Duodenal mucosa (tissue), 2 donors: ENCODE results near the gene CDPF1.
A peak's percentile ranks its signal among the peaks of the same experiment; 100 is the strongest.
"Not testable (repeated sequence)": the region's sequence is repeated elsewhere in the genome, so short reads cannot be mapped to it uniquely, and the experiment has no call there.

Experiments
- H3K27ac ChIP-seq: one replicate; pipeline ENCODE4 v1.7.0; 2013; ENCODE audit warnings: low read depth, low read length
- H3K27me3 ChIP-seq, 2 donors: one replicate each; pipeline ENCODE4 v1.7.0; 2013; ENCODE audit warnings: low read length in 2 of 2, control low read depth in 1 of 2; ENCODE audit not compliant: insufficient read depth in 2 of 2, control insufficient read depth in 1 of 2
- H3K36me3 ChIP-seq, 2 donors: one replicate each; pipeline ENCODE4 v1.7.0; 2013; ENCODE audit warnings: low read length in 2 of 2, control low read depth in 1 of 2; ENCODE audit not compliant: insufficient read depth in 2 of 2, control insufficient read depth in 1 of 2
- H3K4me1 ChIP-seq, 2 donors: one replicate each; pipeline ENCODE4 v1.7.0; 2013; ENCODE audit warnings: low read length in 2 of 2, control low read depth in 1 of 2; ENCODE audit not compliant: insufficient read depth in 2 of 2, control insufficient read depth in 1 of 2
- H3K4me3 ChIP-seq, 2 donors: one replicate each; pipeline ENCODE4 v1.7.0; 2013; ENCODE audit warnings: low read length in 2 of 2, low read depth in 1 of 2
- H3K9ac ChIP-seq, 2 donors: one replicate each; pipeline ENCODE4 v1.7.0; 2013; ENCODE audit warnings: low read length in 2 of 2, low read depth in 1 of 2
- H3K9me3 ChIP-seq, 2 donors: one replicate each; pipeline ENCODE4 v1.7.0; 2013; ENCODE audit warnings: low read length in 2 of 2, control low read depth in 1 of 2; ENCODE audit not compliant: control insufficient read depth in 1 of 2

Gene CDPF1

GRCh38 chr22:46272762-46273431 lies 22.8 kb upstream of the CDPF1 start:
- Histone ChIP-seq H3K9me3 (no peaks in the 10 kb centered on the region), H3K27ac (no peak overlapping the region), H3K4me1 (peaks cover 14% of the 10 kb centered on the region in 2 donors), H3K4me3 (no peak overlapping the region), H3K36me3 (peaks cover 33 to 58% of the 10 kb centered on the region in 2 donors), H3K27me3 (no peaks in the 10 kb centered on the region), H3K9ac (no peak overlapping the region)

DNA sequence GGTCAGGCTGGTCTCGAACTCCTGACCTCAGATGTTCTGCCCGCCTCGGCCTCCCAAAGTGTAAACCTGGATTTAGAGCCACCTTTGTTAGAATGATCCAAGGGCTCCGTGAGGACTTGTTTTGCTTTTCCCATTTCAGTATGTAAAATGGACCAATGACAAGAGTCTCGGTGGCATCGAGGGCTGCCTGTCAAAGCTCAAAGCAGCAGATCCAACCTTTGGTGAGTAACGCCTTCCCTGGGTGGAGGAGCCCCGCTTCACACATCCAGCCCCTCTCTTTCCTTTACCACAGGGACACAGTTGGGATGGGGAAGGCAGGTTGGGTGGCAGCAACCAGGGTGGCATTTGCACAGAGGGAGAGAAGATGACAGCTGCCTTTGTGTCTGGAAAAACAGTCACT lies 22.1 kb upstream of the CDPF1 start:
- H3K4me3 ChIP-seq: no peak overlapping the region
- H3K27ac ChIP-seq: no peak overlapping the region
- no peaks in the 10 kb centered on the region for H3K9me3 ChIP-seq
- peaks cover 30 to 53% of the 10 kb centered on the region in 2 donors for H3K36me3 ChIP-seq
- no peak overlapping the region for H3K9ac ChIP-seq
- H3K27me3 ChIP-seq: no peaks in the 10 kb centered on the region
- H3K4me1 ChIP-seq: peaks cover 14% of the 10 kb centered on the region in 2 donors

GRCh38 chr22:46269564-46269963 lies 19.5 kb upstream of the CDPF1 start:
- Histone ChIP-seq H3K27ac (no peak overlapping the region), H3K9ac (peak overlapping the region; percentile 51 to 98), H3K4me3 (peak overlapping the region; percentile 72 to 96)

DNA sequence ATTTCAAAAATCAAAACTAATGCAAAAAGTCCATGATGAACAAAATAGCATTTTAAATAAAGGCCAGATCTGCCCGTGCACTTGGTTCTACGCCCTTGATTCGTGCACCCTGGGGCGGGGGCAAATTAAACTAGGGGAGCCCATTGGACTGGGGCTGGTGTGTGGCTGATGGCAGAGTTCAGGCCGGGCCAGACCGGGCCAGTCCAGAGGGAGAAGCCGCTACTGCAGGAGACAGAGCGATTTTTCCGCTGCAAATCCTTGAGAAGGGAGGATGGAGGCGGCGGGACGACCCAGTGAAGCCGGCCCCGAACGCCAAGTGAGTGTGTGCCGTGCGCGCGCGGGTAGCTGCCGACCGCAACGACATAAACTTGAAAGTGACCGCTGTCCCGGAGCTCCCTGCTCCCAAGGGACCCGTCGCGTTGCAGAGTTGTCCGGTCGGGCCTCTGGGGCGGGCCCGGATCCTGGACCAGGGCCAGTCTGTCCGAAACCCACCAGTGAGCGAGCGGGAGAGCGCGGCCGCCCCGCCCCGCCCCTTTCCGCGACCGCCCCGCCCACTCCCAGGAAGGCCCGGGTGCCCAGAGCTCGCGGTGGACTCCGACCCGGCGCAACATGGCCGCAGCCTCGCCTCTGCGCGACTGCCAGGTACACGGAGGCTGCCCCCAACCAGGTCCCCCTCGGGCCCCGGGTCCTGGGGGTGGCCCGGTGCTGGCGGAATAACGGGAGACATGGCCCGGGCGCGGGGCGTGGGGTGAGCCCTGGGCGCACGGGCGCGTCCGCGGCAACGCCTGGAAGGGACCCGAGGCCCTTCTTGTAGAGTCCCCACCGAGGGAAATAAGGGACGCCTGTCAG lies 17.6 kb upstream of the CDPF1 start, which contains the start of gene TTC38:
TTC38 (plus strand) TSS at position 578 of the 849 bp plus-strand sequence; CDS start at position 610, 32 bp downstream.
- Histone ChIP-seq H3K9me3 (no peaks in the 10 kb centered on the region), H3K36me3 (peaks cover 6 to 17% of the 10 kb centered on the region in 2 donors), H3K4me3 (peak within 1 kb of the TSS; percentile 72 to 96), H3K27me3 (no peaks in the 10 kb centered on the region), H3K27ac (peak within 1 kb of the TSS; percentile 79), H3K4me1 (peaks cover 17 to 23% of the 10 kb centered on the region in 2 donors), H3K9ac (peak within 1 kb of the TSS; percentile 86 to 98)

More at GRCh38 chr22:46269564-46269963, 19.5 kb upstream of the CDPF1 start:
- peaks cover 18 to 35% of the 10 kb centered on the region in 2 donors for H3K36me3 ChIP-seq
- peaks cover 14 to 18% of the 10 kb centered on the region in 2 donors for H3K4me1 ChIP-seq
- no peaks in the 10 kb centered on the region for H3K9me3 ChIP-seq
- H3K27me3 ChIP-seq: no peaks in the 10 kb centered on the region

DNA sequence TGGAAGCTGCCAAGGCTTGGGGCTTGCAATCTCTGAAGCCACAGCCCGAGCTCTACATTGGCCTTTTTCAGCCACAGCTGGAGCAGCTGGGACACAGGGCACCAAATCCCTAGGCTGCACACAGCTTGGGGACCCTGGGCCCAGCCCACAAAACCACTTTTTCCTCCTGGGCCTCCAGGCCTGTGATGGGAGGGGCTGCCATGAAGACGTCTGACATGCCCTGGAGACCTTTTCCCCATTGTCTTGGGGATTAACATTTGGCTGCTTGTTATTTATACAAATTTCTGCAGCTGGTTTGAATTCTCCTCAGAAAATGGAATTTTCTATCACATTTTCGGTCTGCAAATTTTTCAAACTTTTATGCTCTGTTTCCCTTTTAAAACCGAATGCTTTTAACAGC lies 15.5 kb upstream of the CDPF1 start:
- H3K27me3 ChIP-seq, H3K27ac ChIP-seq, H3K36me3 ChIP-seq, H3K9ac ChIP-seq, H3K9me3 ChIP-seq, H3K4me3 ChIP-seq: not testable (repeated sequence)
- H3K4me1 ChIP-seq: peaks cover 17 to 23% of the 10 kb centered on the region in 2 donors

DNA sequence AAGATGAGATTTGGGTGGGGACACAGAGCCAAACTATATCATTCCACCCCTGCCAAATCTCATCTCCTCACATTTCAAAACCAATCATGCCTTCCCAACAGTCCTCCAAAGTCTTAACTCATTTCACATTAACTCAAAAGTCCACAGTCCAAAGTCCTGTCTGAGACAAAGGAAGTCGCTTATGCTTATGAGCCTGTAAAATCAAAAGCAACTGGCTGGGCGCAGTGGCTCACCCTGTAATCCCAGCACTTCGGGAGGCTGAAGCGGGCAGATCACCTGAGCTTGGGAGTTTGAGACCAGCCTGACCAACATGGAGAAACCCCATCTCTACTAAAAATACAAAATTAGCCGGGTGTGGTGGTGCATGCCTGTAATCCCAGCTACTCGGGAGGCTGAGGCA lies 14.4 kb upstream of the CDPF1 start:
- not testable (repeated sequence) for H3K36me3 ChIP-seq, H3K27ac ChIP-seq, H3K9me3 ChIP-seq, H3K9ac ChIP-seq, H3K27me3 ChIP-seq, H3K4me3 ChIP-seq
- H3K4me1 ChIP-seq: peaks cover 10 to 15% of the 10 kb centered on the region in 2 donors

GRCh38 chr22:46263216-46263590 lies 13.1 kb upstream of the CDPF1 start, which contains the start of gene PKDREJ:
PKDREJ (minus strand) TSS chr22:46263343; CDS start chr22:46263322, 21 bp downstream.
- Histone ChIP-seq H3K4me3 (no peak within 1 kb of the TSS), H3K4me1 (peaks cover 4 to 10% of the 10 kb centered on the region in 2 donors), H3K9ac (no peak within 1 kb of the TSS), H3K9me3 (no peaks in the 10 kb centered on the region), H3K36me3 (no peaks in the 10 kb centered on the region), H3K27ac (no peak within 1 kb of the TSS), H3K27me3 (no peaks in the 10 kb centered on the region)

- H3K4me1 ChIP-seq: peaks cover 4 to 10% of the 10 kb centered on the region in 2 donors
- H3K4me3 ChIP-seq: no peak overlapping the region
- no peak overlapping the region for H3K9ac ChIP-seq
Measured at GRCh38 chr22:46262449-46263215, 12.5 kb upstream of the CDPF1 start.

DNA sequence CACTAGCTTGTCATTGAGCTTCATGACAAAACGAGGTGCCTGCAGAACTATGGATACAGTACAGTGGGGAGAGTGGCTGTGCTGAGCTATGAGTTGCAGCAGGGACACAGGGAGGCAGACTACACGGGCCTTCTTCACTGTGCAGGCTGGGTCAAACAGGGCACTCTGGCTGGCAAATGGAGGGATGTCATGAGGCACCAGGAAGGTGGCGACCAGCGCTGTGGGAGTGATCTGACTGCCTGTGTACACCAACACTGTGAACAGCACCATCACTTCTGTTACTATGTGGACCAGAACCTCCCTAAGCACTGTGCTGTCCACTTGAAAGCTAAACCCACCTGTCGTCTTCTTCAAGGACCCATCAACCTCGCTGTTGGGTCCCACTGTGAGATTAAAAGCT lies 9.9 kb upstream of the CDPF1 start:
- H3K27ac ChIP-seq: no peak overlapping the region
- H3K9ac ChIP-seq: no peak overlapping the region
- H3K4me1 ChIP-seq: peaks cover 4 to 8% of the 10 kb centered on the region in 2 donors
- no peak overlapping the region for H3K4me3 ChIP-seq
- H3K9me3 ChIP-seq: no peaks in the 10 kb centered on the region
- H3K36me3 ChIP-seq: no peaks in the 10 kb centered on the region
- H3K27me3 ChIP-seq: no peaks in the 10 kb centered on the region

More at GRCh38 chr22:46262449-46263215, 12.5 kb upstream of the CDPF1 start:
- Histone ChIP-seq H3K27ac (no peak overlapping the region), H3K27me3 (no peaks in the 10 kb centered on the region), H3K9me3 (no peaks in the 10 kb centered on the region), H3K36me3 (no peaks in the 10 kb centered on the region)
